Kidney (tissue), 14 donors: ENCODE results near the gene MEIS2. TPM values are rescaled to one million over a fixed set of nuclear protein-coding genes. Genes with fewer than 3 reads are reported as not detected.

Experiments used
- DNase-seq, 5 donors: peaks; one replicate each; pipeline ENCODE4 v3.0.0-alpha.2; 2013 to 2020
- FAIRE-seq: peaks from 2 replicates; lab custom pipeline; 2012; peaks lifted over from hg19 to GRCh38; lab: Jason Lieb, UNC
- H3K27ac ChIP-seq, 2 donors: one replicate each; pipeline ENCODE4 v1.7.0; 2013; ENCODE audit warnings: low read depth in 2 of 2, low read length in 2 of 2, inconsistent platforms in 1 of 2
- H3K27me3 ChIP-seq: one replicate; pipeline ENCODE4 v1.7.1; 2013; ENCODE audit warnings: low read length, inconsistent platforms; ENCODE audit not compliant: control insufficient read depth, insufficient read depth
- H3K36me3 ChIP-seq, 3 donors: one replicate each; pipeline versions ENCODE4 v1.7.0 to v1.7.1; 2013; ENCODE audit warnings: low read length in 3 of 3, control low read depth in 1 of 3, inconsistent platforms in 1 of 3; ENCODE audit not compliant: insufficient read depth in 3 of 3, control insufficient read depth in 2 of 3
- H3K4me1 ChIP-seq, 3 donors: one replicate each; pipeline versions ENCODE4 v1.7.0 to v1.7.1; 2013; ENCODE audit warnings: low read length in 3 of 3, inconsistent platforms in 1 of 3, low read depth in 1 of 3; ENCODE audit not compliant: control insufficient read depth in 2 of 3, insufficient read depth in 2 of 3
- H3K4me3 ChIP-seq, 3 donors: one replicate each; pipeline versions ENCODE4 v1.7.0 to v1.8.1; 2013; ENCODE audit warnings: low read length in 3 of 3, control low read depth in 1 of 3, inconsistent platforms in 1 of 3
- H3K9ac ChIP-seq, 3 donors: one replicate each; pipeline versions ENCODE4 v1.7.0 to v1.7.1; 2013; ENCODE audit warnings: low read length in 3 of 3, control low read depth in 1 of 3, inconsistent platforms in 1 of 3
- H3K9me3 ChIP-seq, 3 donors: one replicate each; pipeline versions ENCODE4 v1.7.0 to v1.7.1; 2013; ENCODE audit warnings: low read length in 3 of 3, control low read depth in 1 of 3, inconsistent platforms in 1 of 3; ENCODE audit not compliant: control insufficient read depth in 2 of 3, insufficient read depth in 1 of 3
- CTCF ChIP-seq: IDR thresholded peaks from 3 replicates; pipeline ENCODE4 v1.5.1; 2012; ENCODE audit warnings: mild to moderate bottlenecking, moderate library complexity, borderline replicate concordance; ENCODE audit not compliant: insufficient read depth; ENCODE audit errors: extremely low read depth
- intact Hi-C: fragments of 100-400 bp; cut with DNase I; formaldehyde crosslinking; loops from one replicate; pipeline ENCODE4 v1.11.1; 2022
- polyA plus RNA-seq: library from polyadenylated mRNA; stranded (reverse); fragments of 350-450 nt; fragmentation: Illumina TruSeq; extraction: RNeasy Lipid Tissue Mini Kit (QIAGEN cat#74804); gene quantifications from one replicate; pipeline ENCODE4 v1.2.3, GENCODE V29; 2014; ENCODE audit warnings: low read depth, low replicate concordance; ENCODE audit not compliant: insufficient read depth
- total RNA-seq: library from RNA; stranded (reverse); fragmentation: NEBNext Ultra II Directional; extraction: Animal tissue kit (Norgen Biotek cat#: 25700); gene quantifications from one replicate; pipeline ENCODE4 v1.2.1, GENCODE V29; 2021
- donor health status: control.
- donor health status: control.
- donor health status: control.
- donor health status: control.
- donor health status: control.
- donor health status: DM: yes; HTN: yes; CAD: no.
- donor health status: Normal renal cell carcinoma (clear cell type).

MEIS2 gene
- total and polyA plus RNA-seq, 2 donors from 2014 or later: 14.7 to 50.9 TPM

GRCh38 chr15:36888011-36888992 is 212.0 kb downstream of the MEIS2 start:
- intact Hi-C loops: loop anchor here (10.0 kb wide), 1 partner anchor 216 kb away; the partner anchor contains the start of gene MEIS2
- peak overlapping the region in 1 of 2 donors; percentile 49 for H3K27ac ChIP-seq
- TF ChIP-seq CTCF: no peak
- FAIRE-seq (no peak), DNase-seq (peak; percentile 74 to 89 (median 86))
- no peaks in the 10 kb centered on the region for H3K9me3 ChIP-seq
- peaks cover 16% of the 10 kb centered on the region for H3K27me3 ChIP-seq
- H3K9ac ChIP-seq: peak overlapping the region in 2 of 3 donors; percentile 42 to 46
- peaks cover 0 to 8% (median 2%) of the 10 kb centered on the region in 3 donors for H3K4me1 ChIP-seq
- H3K4me3 ChIP-seq: peak overlapping the region; percentile 23 to 48 (median 47)
- no peaks in the 10 kb centered on the region for H3K36me3 ChIP-seq

- Histone ChIP-seq H3K4me1 (peaks cover 0 to 8% (median 6%) of the 10 kb centered on the region in 3 donors), H3K9ac (peak overlapping the region in 2 of 3 donors; percentile 42 to 46), H3K4me3 (peak overlapping the region; percentile 23 to 48 (median 47)), H3K27ac (peak overlapping the region; percentile 23 to 44), H3K9me3 (no peaks in the 10 kb centered on the region), H3K36me3 (no peaks in the 10 kb centered on the region), H3K27me3 (peaks cover 23% of the 10 kb centered on the region)
- DNase-seq: peak; percentile 70 to 91 (median 88)
- TF ChIP-seq CTCF: no peak
- FAIRE-seq: no peak
- intact Hi-C loops: loop anchor here (10.0 kb wide), 1 partner anchor 217 kb away; the partner anchor contains the start of gene MEIS2
Observed at GRCh38 chr15:36887214-36887961, 213.0 kb downstream of the MEIS2 start.

- Histone ChIP-seq H3K27ac (no peak overlapping the region), H3K4me3 (peak overlapping the region in 1 of 3 donors; percentile 35), H3K27me3 (peaks cover 27% of the 10 kb centered on the region), H3K4me1 (peaks cover 0 to 8% (median 6%) of the 10 kb centered on the region in 3 donors), H3K9me3 (no peaks in the 10 kb centered on the region), H3K9ac (peak overlapping the region in 1 of 3 donors; percentile 28), H3K36me3 (no peaks in the 10 kb centered on the region)
- no peak for TF ChIP-seq CTCF
- peak in 2 of 5 donors; percentile 45 to 55 for DNase-seq
- FAIRE-seq: no peak
- intact Hi-C loops: loop anchor here (10.0 kb wide), 1 partner anchor 218 kb away; the partner anchor contains the start of gene MEIS2
Observed at GRCh38 chr15:36886701-36887100, 213.6 kb downstream of the MEIS2 start.
